Measurements from ENCODE around the gene MICB. TPM values are rescaled to one million over a fixed set of nuclear protein-coding genes. Genes with fewer than 3 reads are reported as not detected.

The MICB gene
- total and polyA plus RNA-seq, 9 of the 15 experiments (the other 6 are each of a cell fraction or from before 2014, with no cell fraction given): 13.3 to 34.5 (median 19.8) TPM

GRCh38 chr6:31521835-31522234 is 23.9 kb downstream of the MICB start (continued):
- TF ChIP-seq AFF4 (CRISPR knock-in tag; IDR thresholded peaks at IDR 0.05) (no peak), NCOA4 (IDR thresholded peaks at IDR 0.05; ENCODE audit: partially characterized antibody) (no peak), ZBTB9 (CRISPR knock-in tag; IDR thresholded peaks at IDR 0.05) (no peak), HDAC6 (IDR thresholded peaks at IDR 0.05; ENCODE audit: low read depth, low read length) (no peak), WHSC1 (IDR thresholded peaks at IDR 0.05; ENCODE audit: low read length) (no peak), ID3 (CRISPR knock-in tag; IDR thresholded peaks at IDR 0.05) (no peak), ID3 (tag; IDR thresholded peaks at IDR 0.05) (no peak), ATF3 (IDR thresholded peaks at IDR 0.05) (peak; percentile 47), ATF3 (CRISPR knock-in tag; conservative IDR thresholded peaks at IDR 0.05) (no peak), CGGBP1 (CRISPR knock-in tag; IDR thresholded peaks at IDR 0.05) (no peak), KAT2B (IDR thresholded peaks at IDR 0.05; ENCODE audit: low read depth, low read length) (no peak), DACH1 (IDR thresholded peaks at IDR 0.05; ENCODE audit: partially characterized antibody) (no peak), SMARCA4 (IDR thresholded peaks at IDR 0.05) (no peak), MCM5 (IDR thresholded peaks at IDR 0.05; ENCODE audit: low read depth) (no peak)

All from K562 (cell line).